WI38 (cell line): ENCODE results near the gene TCEAL9.

Experiments
- H3K4me3 ChIP-seq: 2 replicates; pipeline ENCODE4 v1.5.1; 2011; ENCODE audit warnings: low read depth, mild to moderate bottlenecking, control low read depth, low read length
- CTCF ChIP-seq: IDR thresholded peaks from 2 replicates; pipeline ENCODE4 v1.5.1; 2012; ENCODE audit warnings: low read depth, mild to moderate bottlenecking, control low read depth, low read length

Gene TCEAL9

DNA sequence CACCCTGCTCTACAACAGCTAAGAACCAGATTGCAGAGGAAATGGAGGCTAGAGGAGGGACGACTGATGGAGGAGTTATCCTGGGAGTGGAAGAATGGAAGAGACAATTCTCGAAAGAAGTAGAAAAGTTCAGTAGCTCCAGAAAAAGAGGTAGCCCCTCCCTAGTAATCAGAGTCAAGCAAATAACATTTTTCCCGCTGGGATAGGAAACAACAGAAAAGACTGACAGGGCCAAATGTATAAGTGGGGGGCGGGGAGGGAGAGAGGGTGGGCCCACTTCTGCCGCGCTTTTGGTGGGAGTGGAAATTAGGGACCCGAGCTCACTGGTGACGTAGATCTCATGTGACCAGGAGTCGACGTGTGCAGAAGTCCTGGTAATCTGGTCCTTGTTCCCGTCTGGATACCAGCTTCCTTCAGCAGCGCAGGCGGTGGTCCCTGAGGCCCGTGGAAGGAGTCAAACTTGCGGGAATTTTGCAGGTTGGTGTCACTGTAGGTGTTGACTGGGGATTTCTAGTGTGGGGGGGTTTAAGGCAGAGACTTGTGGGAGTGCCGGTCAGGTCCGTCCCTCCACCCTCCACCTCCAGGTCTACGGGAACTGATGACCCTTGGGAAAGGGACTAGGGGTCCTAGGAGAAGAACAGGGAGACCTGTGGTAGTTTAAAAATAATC is at the start of gene TCEAL9:
Gene TCEAL9, plus strand, starts transcription at position 377 of the 669 bp plus-strand sequence. CDS start 1,179 bp downstream, outside the sequence.
- TF ChIP-seq CTCF: no peak
- H3K4me3 ChIP-seq: peak within 1 kb of the TSS; percentile 81

GRCh38 chrX:103309860-103310554 is 46.3 kb upstream of the TCEAL9 start:
- peak overlapping the region; percentile 27; the same call in 1 of the 2 replicates for H3K4me3 ChIP-seq
- no peak for TF ChIP-seq CTCF

DNA sequence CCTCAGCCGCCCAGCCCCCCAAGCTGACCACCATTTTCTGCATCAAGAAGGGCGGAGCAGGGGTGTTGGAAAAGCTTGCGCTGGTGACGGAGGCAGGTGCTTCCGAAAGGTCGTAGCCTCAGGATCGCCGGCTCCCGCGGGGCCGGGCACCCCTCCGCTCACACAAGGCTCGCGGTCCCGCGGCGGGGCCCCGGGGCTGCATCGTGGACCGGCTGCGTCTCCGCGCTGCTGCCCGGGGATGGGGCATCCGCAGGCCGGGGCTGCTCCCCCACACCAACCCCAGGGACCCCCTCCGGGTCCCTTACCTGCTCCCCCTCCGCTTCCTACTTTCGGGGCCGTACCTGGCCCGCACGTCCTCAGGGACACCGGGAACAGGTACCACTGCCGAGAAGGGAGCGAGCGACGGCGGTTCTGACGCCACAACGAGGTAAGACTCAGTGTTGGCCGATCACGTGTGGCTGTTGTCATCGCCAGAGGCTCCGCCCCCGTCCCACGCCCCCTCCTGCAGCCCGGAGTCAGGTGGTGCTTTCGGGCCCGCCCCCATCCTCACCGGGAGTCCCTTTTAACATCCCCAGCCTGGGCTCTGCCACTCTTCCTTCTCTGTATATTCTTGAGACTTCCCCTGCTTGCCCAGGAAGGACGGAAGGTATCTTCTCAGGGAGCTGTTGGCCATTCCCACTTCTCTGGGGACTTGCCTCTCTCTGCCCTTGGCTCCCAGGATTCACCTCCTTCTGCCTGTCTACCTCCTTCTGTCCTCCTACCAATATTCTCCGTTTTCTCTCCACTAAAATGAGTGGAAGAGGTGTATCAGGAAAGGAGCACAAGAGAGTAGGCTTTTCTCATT is 45.5 kb upstream of the TCEAL9 start, which contains the start of gene BEX2:
Gene BEX2, minus strand, starts transcription at position 436 of the 844 bp plus-strand sequence. CDS start 1,014 bp downstream, outside the sequence.
- no peak for TF ChIP-seq CTCF
- H3K4me3 ChIP-seq: peak within 1 kb of the TSS; percentile 27; the same call in 1 of the 2 replicates

GRCh38 chrX:103311399-103311780 is 44.9 kb upstream of the TCEAL9 start:
- no peak for TF ChIP-seq CTCF
- H3K4me3 ChIP-seq: no peak overlapping the region

DNA sequence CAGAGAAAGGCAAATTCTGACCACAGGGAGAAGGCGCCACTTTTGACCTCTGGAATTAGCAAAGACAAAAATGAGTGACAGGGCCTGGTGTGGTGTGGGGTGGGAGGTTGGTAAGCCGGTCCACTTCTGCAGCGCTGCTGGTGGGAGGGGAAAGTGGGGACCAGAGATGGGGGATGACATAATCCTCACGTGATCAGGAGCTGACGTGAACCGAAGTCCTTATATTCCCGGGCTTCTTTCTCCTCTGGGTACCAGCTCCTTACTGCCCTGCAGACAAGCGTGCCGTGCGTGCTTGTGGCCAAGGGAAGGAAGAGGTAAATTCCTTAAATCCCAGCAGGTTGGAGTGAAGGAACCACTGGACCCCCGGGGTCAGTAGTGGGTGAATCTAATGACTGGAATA is 26.3 kb upstream of the TCEAL9 start, which contains the start of gene TCEAL7:
Gene TCEAL7, plus strand, starts transcription at position 249 of the 400 bp plus-strand sequence. CDS start 1,165 bp downstream, outside the sequence.
- H3K4me3 ChIP-seq: peak within 1 kb of the TSS; percentile 55
- no peak for TF ChIP-seq CTCF

DNA sequence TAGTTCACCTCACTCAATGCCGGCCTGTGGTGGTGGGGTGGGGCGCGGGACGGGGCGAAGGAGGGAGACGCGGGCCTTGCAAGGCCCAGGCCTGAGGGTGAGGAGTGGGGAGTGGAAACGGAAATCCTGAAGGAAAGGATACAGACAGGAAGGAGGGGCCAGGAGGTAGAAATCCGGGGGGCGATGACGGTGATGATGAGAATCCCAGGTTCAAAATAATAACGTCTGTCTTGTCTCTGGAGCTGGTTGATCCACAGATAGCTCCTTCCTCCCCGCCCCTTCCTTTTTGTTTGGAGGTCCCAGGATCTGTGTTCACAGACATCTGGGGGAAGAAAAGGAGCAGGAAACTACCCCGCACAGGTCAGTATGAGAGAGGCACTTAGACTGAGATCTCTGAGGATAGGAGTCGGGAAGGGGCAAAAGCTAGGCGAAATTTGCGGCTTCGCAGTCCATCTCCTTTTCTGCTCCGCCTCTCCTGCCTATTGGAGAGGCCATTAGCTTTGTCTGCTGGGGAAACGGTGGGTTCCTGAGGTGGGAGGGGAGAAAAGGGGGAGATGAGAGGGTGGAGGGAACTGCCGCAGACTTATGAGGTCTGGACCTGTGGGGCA is 25.5 kb upstream of the TCEAL9 start:
- H3K4me3 ChIP-seq: peak overlapping the region; percentile 55
- TF ChIP-seq CTCF: no peak
